PC-9 (cell line): ENCODE data around the gene NEURL1B. TPM values are rescaled to one million over a fixed set of nuclear protein-coding genes. Genes with fewer than 3 reads are reported as not detected.

Source experiments
- BruUV-seq: library from RNA; stranded (reverse); fragments of 400-500 nt; replicated peaks from 2 replicates; lab custom pipeline; 2021; lab: Mats Ljungman, UMichigan
- CTCF ChIA-PET: fragments of 300-600 bp; sonication (Branson Sonifier 250); formaldehyde crosslinking; loops from one replicate; lab custom pipeline; 2022; ENCODE audit warnings: antibody characterized with exemption; lab: Charles Lee
- POLR2A ChIA-PET: fragments of 300-600 bp; sonication (Branson Sonifier 250); formaldehyde crosslinking; loops from one replicate; lab custom pipeline; 2022; ENCODE audit warnings: antibody characterized with exemption; ENCODE audit not compliant: unreplicated experiment; lab: Charles Lee
- DNase-seq, 2 experiments: peaks; one replicate each; pipeline versions ENCODE4 v3.0.0 to v3.0.0-alpha.2; 2015 to 2022; ENCODE audit warnings: mixed read lengths in 1 of 2
- H2AFZ ChIP-seq: fragments of 200-600 bp; sonication (generic); 2 replicates; pipeline ENCODE4 v1.8.1; 2017; ENCODE audit warnings: antibody characterized with exemption
- H3F3A ChIP-seq: fragments of 200-600 bp; sonication (generic); 2 replicates; pipeline ENCODE4 v1.8.1; 2017; ENCODE audit warnings: antibody characterized with exemption, mild to moderate bottlenecking, low read depth; ENCODE audit not compliant: insufficient read depth
- H3K27ac ChIP-seq: fragments of 200-600 bp; sonication (generic); 2 replicates; pipeline ENCODE4 v1.6.1; 2016; ENCODE audit warnings: mixed run types
- H3K27me3 ChIP-seq: fragments of 200-600 bp; sonication (generic); 2 replicates; pipeline ENCODE4 v1.6.1; 2016; ENCODE audit warnings: low read depth, mixed run types; ENCODE audit not compliant: insufficient read depth
- H3K36me3 ChIP-seq: fragments of 200-600 bp; sonication (generic); 2 replicates; pipeline ENCODE4 v1.6.1; 2016; ENCODE audit warnings: low read depth, mixed run types
- H3K4me1 ChIP-seq: fragments of 200-600 bp; sonication (generic); replicated peaks from 2 replicates; pipeline ENCODE4 v1.6.1; 2016; ENCODE audit warnings: mixed run types; ENCODE audit not compliant: insufficient read depth
- H3K4me2 ChIP-seq: fragments of 200-600 bp; sonication (generic); 2 replicates; pipeline ENCODE4 v1.6.1; 2017; ENCODE audit warnings: mixed run types
- H3K4me3 ChIP-seq: fragments of 200-600 bp; sonication (generic); 2 replicates; pipeline ENCODE4 v1.6.1; 2016; ENCODE audit warnings: mixed run types
- H3K79me2 ChIP-seq: fragments of 200-600 bp; sonication (generic); 2 replicates; pipeline ENCODE4 v1.6.1; 2017; ENCODE audit warnings: low read depth, mixed run types
- H3K9me2 ChIP-seq: fragments of 200-600 bp; sonication (generic); 2 replicates; pipeline ENCODE4 v1.8.1; 2017; ENCODE audit warnings: mild to moderate bottlenecking; ENCODE audit not compliant: insufficient read depth
- H3K9me3 ChIP-seq: fragments of 200-600 bp; sonication (generic); 2 replicates; pipeline ENCODE4 v1.8.1; 2016; ENCODE audit warnings: low read depth; ENCODE audit not compliant: insufficient read depth
- H4K20me1 ChIP-seq: fragments of 200-600 bp; sonication (generic); 2 replicates; pipeline ENCODE4 v1.8.1; 2017; ENCODE audit not compliant: insufficient read depth
- CTCF ChIP-seq: fragments of 200-600 bp; sonication (generic); conservative IDR thresholded peaks from 2 replicates; pipeline ENCODE4 v1.6.1; 2017; ENCODE audit warnings: mixed run types, antibody characterized with exemption, mild to moderate bottlenecking, moderate library complexity
- EZH2 ChIP-seq: fragments of 200-600 bp; sonication (generic); IDR thresholded peaks from 2 replicates; pipeline ENCODE4 v1.8.0; 2017; ENCODE audit warnings: antibody characterized with exemption, low read depth
- intact Hi-C: fragments of 100-400 bp; cut with micrococcal nuclease; formaldehyde crosslinking; loops from one replicate; pipeline ENCODE4 v1.10.0; 2022; ENCODE audit not compliant: unreplicated experiment
- total RNA-seq: library from RNA; stranded (reverse); gene quantifications from 2 replicates; pipeline ENCODE4 v1.2.3, GENCODE V29; 2021

Gene NEURL1B
- total RNA-seq, 1 experiment from 2014 or later: 14.3 TPM

GRCh38 chr5:172633403-172633970 lies 7.6 kb upstream of the NEURL1B start:
- Histone ChIP-seq H3K4me2 (no peak overlapping the region), H3K79me2 (no peaks in the 10 kb centered on the region), H3K4me1 (no peaks in the 10 kb centered on the region), H2AFZ (no peak overlapping the region), H3K36me3 (no peaks in the 10 kb centered on the region), H3K27me3 (peaks cover 3% of the 10 kb centered on the region; the same call in 1 of the 2 replicates), H3F3A (no peaks in the 10 kb centered on the region), H3K4me3 (no peak overlapping the region), H3K9me2 (no peaks in the 10 kb centered on the region), H3K27ac (no peak overlapping the region), H3K9me3 (no peaks in the 10 kb centered on the region), H4K20me1 (no peaks in the 10 kb centered on the region)
- TF ChIP-seq CTCF: no peak
- no peak for TF ChIP-seq EZH2
- intact Hi-C loops: no loop called here
- BruUV-seq: no TSS peak
- no peak for DNase-seq
- POLR2A ChIA-PET: no interaction called here
- CTCF ChIA-PET: no interaction called here

- H3K27ac ChIP-seq: no peak overlapping the region
- POLR2A ChIA-PET: no interaction called here
- BruUV-seq: no TSS peak
- no peaks in the 10 kb centered on the region for H3K9me3 ChIP-seq
- H3K36me3 ChIP-seq: no peaks in the 10 kb centered on the region
- intact Hi-C loops: no loop called here
- H4K20me1 ChIP-seq: no peaks in the 10 kb centered on the region
- H3K4me1 ChIP-seq: no peaks in the 10 kb centered on the region
- H3K4me3 ChIP-seq: no peak overlapping the region
- no peak overlapping the region for H2AFZ ChIP-seq
- H3K27me3 ChIP-seq: no peaks in the 10 kb centered on the region
- CTCF ChIA-PET: no interaction called here
- no peak for TF ChIP-seq CTCF
- TF ChIP-seq EZH2: no peak
- H3K9me2 ChIP-seq: no peaks in the 10 kb centered on the region
- H3K79me2 ChIP-seq: no peaks in the 10 kb centered on the region
- no peaks in the 10 kb centered on the region for H3F3A ChIP-seq
- H3K4me2 ChIP-seq: no peak overlapping the region
- DNase-seq: no peak
These were observed 6.8 kb upstream of the NEURL1B start for GRCh38 chr5:172634106-172634899.

- H3K9me3 ChIP-seq: no peaks in the 10 kb centered on the region
- POLR2A ChIA-PET: no interaction called here
These were observed 6.0 kb upstream of the NEURL1B start for GRCh38 chr5:172635038-172635437.

More at GRCh38 chr5:172635038-172635437, 6.0 kb upstream of the NEURL1B start:
- no peak overlapping the region for H3K4me3 ChIP-seq
- no peak for DNase-seq
- no peaks in the 10 kb centered on the region for H3K27me3 ChIP-seq
- H4K20me1 ChIP-seq: no peaks in the 10 kb centered on the region
- no peaks in the 10 kb centered on the region for H3K79me2 ChIP-seq
- intact Hi-C loops: no loop called here
- CTCF ChIA-PET: no interaction called here
- no peak overlapping the region for H3K4me2 ChIP-seq
- H3K36me3 ChIP-seq: no peaks in the 10 kb centered on the region
- no peaks in the 10 kb centered on the region for H3F3A ChIP-seq
- no peak overlapping the region for H3K27ac ChIP-seq
- no TSS peak for BruUV-seq
- H2AFZ ChIP-seq: no peak overlapping the region
- TF ChIP-seq EZH2 (no peak), CTCF (no peak)
- no peaks in the 10 kb centered on the region for H3K4me1 ChIP-seq
- no peaks in the 10 kb centered on the region for H3K9me2 ChIP-seq
